Loucy (cell line): ENCODE results near the gene NADSYN1.

Experiments used
- H2AFZ ChIP-seq: fragments of 200-600 bp; sonication (generic); 2 replicates; pipeline ENCODE4 v1.6.0; 2016; ENCODE audit warnings: antibody characterized with exemption, mild to moderate bottlenecking, low read length, moderate library complexity
- H3F3A ChIP-seq: fragments of 200-600 bp; 2 replicates; pipeline ENCODE4 v1.6.0; 2016; ENCODE audit warnings: antibody characterized with exemption, low read depth, mild to moderate bottlenecking
- H3K27me3 ChIP-seq: fragments of 200-600 bp; sonication (generic); 2 replicates; pipeline ENCODE4 v1.6.1; 2014; ENCODE audit warnings: low read length, mild to moderate bottlenecking; ENCODE audit not compliant: insufficient read depth, poor library complexity, severe bottlenecking
- H3K36me3 ChIP-seq: fragments of 200-600 bp; sonication (generic); 2 replicates; pipeline ENCODE4 v1.6.1; 2016; ENCODE audit warnings: low read length; ENCODE audit not compliant: insufficient read depth
- H3K4me1 ChIP-seq: fragments of 200-600 bp; sonication (generic); 2 replicates; pipeline ENCODE4 v1.5.1; 2014; ENCODE audit warnings: low read length, mild to moderate bottlenecking; ENCODE audit not compliant: insufficient read depth, poor library complexity, severe bottlenecking
- H3K4me2 ChIP-seq: fragments of 200-600 bp; sonication (generic); 2 replicates; pipeline ENCODE4 v1.6.0; 2014; ENCODE audit warnings: antibody characterized with exemption, low read length, low read depth, mild to moderate bottlenecking; ENCODE audit not compliant: poor library complexity, severe bottlenecking
- H3K4me3 ChIP-seq: fragments of 200-600 bp; sonication (generic); 2 replicates; pipeline ENCODE4 v1.5.1; 2014; ENCODE audit warnings: low read length, mild to moderate bottlenecking, mixed read lengths; ENCODE audit not compliant: poor library complexity, severe bottlenecking
- H3K79me2 ChIP-seq: fragments of 200-600 bp; sonication (generic); 2 replicates; pipeline ENCODE4 v1.6.1; 2014; ENCODE audit warnings: low read length; ENCODE audit not compliant: insufficient read depth
- H3K9ac ChIP-seq: fragments of 200-600 bp; sonication (generic); 2 replicates; pipeline ENCODE4 v1.6.0; 2014; ENCODE audit warnings: mild to moderate bottlenecking, low read depth, low read length, moderate library complexity; ENCODE audit not compliant: poor library complexity, severe bottlenecking
- H3K9me2 ChIP-seq: fragments of 200-600 bp; sonication (generic); replicated peaks from 2 replicates; pipeline ENCODE4 v1.6.1; 2016; ENCODE audit warnings: low read depth, low read length, mixed read lengths
- H3K9me3 ChIP-seq: fragments of 200-600 bp; sonication (generic); 2 replicates; pipeline ENCODE4 v1.6.1; 2014; ENCODE audit warnings: mild to moderate bottlenecking, antibody characterized with exemption, low read length, low read depth; ENCODE audit not compliant: insufficient read depth
- H4K20me1 ChIP-seq: fragments of 200-600 bp; sonication (generic); 2 replicates; pipeline ENCODE4 v1.6.0; 2014; ENCODE audit warnings: antibody characterized with exemption, low read length, mild to moderate bottlenecking; ENCODE audit not compliant: insufficient read depth, poor library complexity, severe bottlenecking
- CTCF ChIP-seq: fragments of 200-600 bp; sonication (generic); conservative IDR thresholded peaks from 2 replicates; pipeline ENCODE4 v1.5.1; 2014; ENCODE audit warnings: mild to moderate bottlenecking, antibody characterized with exemption, low read length
- EZH2phosphoT487 ChIP-seq: fragments of 200-600 bp; IDR thresholded peaks from 2 replicates; pipeline ENCODE4 v1.6.1; 2018; ENCODE audit warnings: antibody characterized with exemption, mild to moderate bottlenecking, moderate library complexity, borderline replicate concordance

Gene NADSYN1

GRCh38 chr11:71407356-71407755, 45.6 kb upstream of the NADSYN1 start:
- no peaks in the 10 kb centered on the region for H4K20me1 ChIP-seq
- H3K4me2 ChIP-seq, result no peak overlapping the region
- H2AFZ ChIP-seq, result no peak overlapping the region
- H3K79me2 ChIP-seq, result no peaks in the 10 kb centered on the region
- no peak overlapping the region for H3K9ac ChIP-seq
- H3K9me2 ChIP-seq, result no peaks in the 10 kb centered on the region
- TF ChIP-seq CTCF (no peak), EZH2phosphoT487 (no peak)
- H3K36me3 ChIP-seq, result no peaks in the 10 kb centered on the region
- no peak overlapping the region for H3K4me3 ChIP-seq
- no peaks in the 10 kb centered on the region for H3F3A ChIP-seq
- H3K27me3 ChIP-seq, result no peaks in the 10 kb centered on the region
- H3K9me3 ChIP-seq, result peaks cover 4% of the 10 kb centered on the region; the same call in 1 of the 2 replicates
- no peaks in the 10 kb centered on the region for H3K4me1 ChIP-seq

- no peaks in the 10 kb centered on the region for H3K9me2 ChIP-seq
- H3K27me3 ChIP-seq, result no peaks in the 10 kb centered on the region
- no peaks in the 10 kb centered on the region for H3K36me3 ChIP-seq
- no peak overlapping the region for H2AFZ ChIP-seq
- H3K4me3 ChIP-seq, result no peak overlapping the region
- no peak overlapping the region for H3K4me2 ChIP-seq
- H4K20me1 ChIP-seq, result no peaks in the 10 kb centered on the region
- no peaks in the 10 kb centered on the region for H3K79me2 ChIP-seq
- H3K9me3 ChIP-seq, result peaks cover 4% of the 10 kb centered on the region; the same call in 1 of the 2 replicates
- H3K4me1 ChIP-seq, result no peaks in the 10 kb centered on the region
- no peak for TF ChIP-seq EZH2phosphoT487
- no peak for TF ChIP-seq CTCF
- no peaks in the 10 kb centered on the region for H3F3A ChIP-seq
- H3K9ac ChIP-seq, result no peak overlapping the region
These were observed 44.2 kb upstream of the NADSYN1 start for GRCh38 chr11:71408826-71409225.

- H2AFZ ChIP-seq, result no peak overlapping the region
- H3K9me2 ChIP-seq, result no peaks in the 10 kb centered on the region
- H3F3A ChIP-seq, result no peaks in the 10 kb centered on the region
- no peaks in the 10 kb centered on the region for H4K20me1 ChIP-seq
- H3K27me3 ChIP-seq, result no peaks in the 10 kb centered on the region
- H3K4me3 ChIP-seq, result no peak overlapping the region
- H3K36me3 ChIP-seq, result no peaks in the 10 kb centered on the region
- H3K4me1 ChIP-seq, result no peaks in the 10 kb centered on the region
- TF ChIP-seq EZH2phosphoT487 (no peak), CTCF (no peak)
- no peak overlapping the region for H3K4me2 ChIP-seq
- H3K9me3 ChIP-seq, result peaks cover 4% of the 10 kb centered on the region; the same call in 1 of the 2 replicates
- H3K79me2 ChIP-seq, result no peaks in the 10 kb centered on the region
- H3K9ac ChIP-seq, result no peak overlapping the region
These were observed 42.5 kb upstream of the NADSYN1 start for GRCh38 chr11:71410363-71410966.
